ENCODE results near the gene NEB.
A peak's percentile ranks its signal among the peaks of the same experiment; 100 is the strongest.

Gene NEB

GRCh38 chr2:151777935-151778334 is 43.7 kb upstream of the NEB start:
- CTCF ChIA-PET: no interaction called here
- no peak overlapping the region for H3K4me3 ChIP-seq (ENCODE audit: low read depth, low read length)
- POLR2A ChIA-PET: no interaction called here
- no peak for TF ChIP-seq CTCF (IDR thresholded peaks at IDR 0.05; ENCODE audit: insufficient read depth, low read length, missing control alignments)
- no peak for DNase-seq (ENCODE audit: low read depth, low spot score)

- ChIA-PET CTCF (no interaction called here), POLR2A (no interaction called here)
- DNase-seq (ENCODE audit: low read depth, low spot score): no peak
- H3K4me3 ChIP-seq (ENCODE audit: low read depth, low read length): no peak overlapping the region
- TF ChIP-seq CTCF (IDR thresholded peaks at IDR 0.05; ENCODE audit: insufficient read depth, low read length, missing control alignments): no peak
These were observed 43.2 kb upstream of the NEB start for GRCh38 chr2:151777487-151777886.

GRCh38 chr2:151776367-151776766 is 42.1 kb upstream of the NEB start:
- H3K4me3 ChIP-seq (ENCODE audit: low read depth, low read length): no peak overlapping the region
- POLR2A ChIA-PET: no interaction called here
- CTCF ChIA-PET: no interaction called here

GRCh38 chr2:151775057-151775740 is 40.9 kb upstream of the NEB start:
- POLR2A ChIA-PET: no interaction called here
- no peak for TF ChIP-seq CTCF (IDR thresholded peaks at IDR 0.05; ENCODE audit: insufficient read depth, low read length, missing control alignments)
- no peak overlapping the region for H3K4me3 ChIP-seq (ENCODE audit: low read depth, low read length)

More at GRCh38 chr2:151776367-151776766, 42.1 kb upstream of the NEB start:
- no peak for TF ChIP-seq CTCF (IDR thresholded peaks at IDR 0.05; ENCODE audit: insufficient read depth, low read length, missing control alignments)
- DNase-seq (ENCODE audit: low read depth, low spot score): no peak

GRCh38 chr2:151774506-151774905 is 40.2 kb upstream of the NEB start:
- H3K4me3 ChIP-seq (ENCODE audit: low read depth, low read length): no peak overlapping the region
- POLR2A ChIA-PET: no interaction called here
- no peak for TF ChIP-seq CTCF (IDR thresholded peaks at IDR 0.05; ENCODE audit: insufficient read depth, low read length, missing control alignments)
- CTCF ChIA-PET: no interaction called here
- DNase-seq (ENCODE audit: low read depth, low spot score): peak; percentile 36

More at GRCh38 chr2:151775057-151775740, 40.9 kb upstream of the NEB start:
- CTCF ChIA-PET: no interaction called here
- DNase-seq (ENCODE audit: low read depth, low spot score): no peak

GRCh38 chr2:151771599-151772358 is 37.5 kb upstream of the NEB start:
- CTCF ChIA-PET: interaction anchor here (1.2 kb wide), 1 partner anchor 16 kb away, joined by 3 read pairs; no protein-coding TSS in a partner anchor
- POLR2A ChIA-PET: no interaction called here
- TF ChIP-seq CTCF (IDR thresholded peaks at IDR 0.05; ENCODE audit: insufficient read depth, low read length, missing control alignments): no peak
- H3K4me3 ChIP-seq (ENCODE audit: low read depth, low read length): no peak overlapping the region
- DNase-seq (ENCODE audit: low read depth, low spot score): no peak
